ENCODE measurements around the gene SLA2.
A peak's percentile ranks its signal among the peaks of the same experiment; 100 is the strongest.
"Not testable (repeated sequence)": the region's sequence is repeated elsewhere in the genome, so short reads cannot be mapped to it uniquely, and the experiment has no call there.

Gene SLA2

DNA sequence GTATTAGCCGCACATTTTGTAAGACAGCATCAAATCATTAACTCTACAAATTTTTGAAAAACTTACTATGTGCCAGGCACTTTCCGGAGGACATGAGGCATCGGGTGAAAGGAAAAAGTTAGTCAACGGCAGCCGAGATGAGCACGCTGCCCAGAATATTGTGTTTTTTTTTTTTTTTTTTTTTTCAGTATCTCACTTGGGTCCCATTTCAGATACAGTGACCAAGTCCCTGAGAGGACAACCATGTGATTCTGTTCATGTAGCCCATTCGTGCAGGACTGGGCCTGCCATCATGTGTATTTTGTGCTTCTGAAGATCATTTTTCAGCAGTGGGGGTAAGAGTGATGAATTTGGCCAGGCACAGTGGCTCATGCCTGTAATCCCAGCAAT lies 1.3 kb downstream of the SLA2 start:
- DNase-seq = no peak

DNA sequence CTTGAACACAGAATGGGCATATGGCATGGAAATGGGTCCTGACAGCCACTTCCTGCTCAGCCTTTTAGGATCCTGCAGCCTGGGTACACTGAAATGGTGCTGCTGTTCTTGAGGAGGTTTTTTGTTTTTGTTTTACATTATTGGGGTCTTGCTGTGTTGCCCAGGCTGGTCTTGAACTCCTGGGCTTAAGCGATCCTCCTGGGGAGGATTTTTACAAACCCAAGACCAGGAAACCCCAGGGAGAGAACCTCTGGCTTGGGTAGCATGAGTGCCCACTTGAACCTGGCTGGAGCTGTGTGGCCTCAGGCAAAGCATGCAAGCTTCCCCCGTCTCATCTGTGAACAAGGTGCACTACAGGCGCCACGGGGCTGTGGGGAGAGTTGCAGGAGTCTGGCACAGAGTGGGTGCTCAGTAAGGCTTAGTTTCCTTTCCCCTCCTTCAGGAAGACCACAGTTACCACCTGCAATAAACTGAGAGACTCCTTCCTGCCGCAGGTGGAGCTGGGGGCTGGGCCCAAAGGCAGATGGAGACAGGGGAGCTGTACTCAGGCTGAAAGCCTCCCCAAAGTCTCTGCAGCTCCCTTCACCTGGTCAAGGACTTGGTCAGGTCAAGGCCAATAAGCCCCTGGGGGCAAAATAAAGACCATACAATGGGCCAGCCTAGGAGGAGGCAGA lies 1.8 kb downstream of the SLA2 start:
- peak; percentile 69 for DNase-seq

DNA sequence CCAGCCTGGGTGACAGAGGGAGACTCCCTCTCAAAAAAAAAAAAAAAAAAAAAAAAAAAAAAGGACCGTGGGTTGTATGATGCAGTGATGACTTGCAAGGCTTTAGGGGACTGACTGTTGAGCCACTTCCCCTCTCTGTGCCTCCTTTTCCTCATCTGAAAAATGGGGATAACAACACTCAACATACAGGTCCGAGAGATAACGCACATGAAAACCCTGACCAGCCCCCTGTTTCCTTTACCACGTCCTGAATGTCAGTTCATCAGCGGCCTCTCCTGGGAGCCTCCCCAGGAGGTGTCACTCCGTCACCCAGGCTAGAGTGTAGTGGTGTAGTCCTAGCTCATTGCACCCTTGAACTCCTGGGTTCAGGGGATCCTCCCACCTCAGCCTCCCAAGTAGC lies 3.9 kb downstream of the SLA2 start:
- DNase-seq = no peak

DNA sequence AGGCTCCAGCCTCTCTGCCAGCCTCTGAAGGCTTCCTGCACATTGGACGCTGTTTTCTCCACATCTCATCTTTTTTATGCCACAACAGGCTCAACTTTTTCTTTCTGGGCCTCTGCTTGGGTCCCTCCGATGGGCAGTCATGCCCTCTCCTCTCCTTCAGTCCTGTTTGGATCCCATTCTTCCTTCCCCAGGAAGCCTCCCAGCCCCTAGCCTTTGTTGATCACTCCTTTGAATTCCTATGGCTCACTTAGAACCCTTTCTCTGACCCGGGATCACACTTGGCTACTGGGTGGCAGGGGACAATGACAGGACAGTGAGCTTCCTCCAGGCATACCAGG lies 4.5 kb downstream of the SLA2 start:
- no peak for DNase-seq

DNA sequence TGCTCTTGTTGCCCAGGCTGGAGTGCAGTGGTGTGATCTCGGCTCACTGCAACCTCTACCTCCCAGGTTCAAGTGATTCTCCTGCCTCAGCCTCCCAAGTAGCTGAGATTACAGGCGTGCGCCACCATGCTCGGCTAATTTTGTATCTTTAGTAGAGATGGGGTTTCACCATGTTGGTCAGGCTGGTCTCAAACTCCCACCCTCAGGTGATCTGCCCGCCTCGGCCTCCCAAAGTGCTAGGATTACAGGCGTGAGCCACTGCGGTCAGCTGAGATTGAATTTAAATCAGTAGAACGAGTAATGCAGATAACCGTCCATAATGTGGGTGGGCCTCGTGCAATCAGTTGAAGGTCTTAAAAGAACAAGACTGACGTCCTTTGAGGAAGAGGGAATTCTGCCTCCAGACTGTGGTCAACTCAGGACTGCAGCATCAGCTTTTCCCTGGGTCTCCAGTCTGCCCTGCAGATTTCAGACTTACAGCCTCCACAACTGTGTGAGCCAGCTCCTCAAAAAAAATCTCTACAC lies 7.1 kb downstream of the SLA2 start:
- DNase-seq = not testable (repeated sequence)

DNA sequence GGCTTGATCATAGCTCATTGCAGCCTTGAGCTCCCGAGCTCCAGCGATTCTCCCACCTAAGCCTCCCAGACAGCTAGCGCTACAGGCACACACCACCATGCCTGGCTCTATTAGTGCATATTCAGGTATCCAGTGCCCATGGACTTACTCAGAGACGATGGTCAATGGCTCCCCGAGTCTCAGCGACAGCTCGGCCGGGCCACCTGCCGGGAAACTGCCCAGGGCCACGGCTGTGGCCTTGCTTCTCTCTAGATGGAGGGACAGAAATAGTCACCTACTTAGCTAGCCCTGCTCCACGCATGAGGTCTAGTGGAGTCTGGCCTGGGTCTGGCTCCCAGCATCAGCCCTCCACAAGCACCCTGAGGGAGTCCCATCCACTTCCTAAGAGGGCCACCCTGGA lies 11.7 kb downstream of the SLA2 start:
- no peak for DNase-seq

DNA sequence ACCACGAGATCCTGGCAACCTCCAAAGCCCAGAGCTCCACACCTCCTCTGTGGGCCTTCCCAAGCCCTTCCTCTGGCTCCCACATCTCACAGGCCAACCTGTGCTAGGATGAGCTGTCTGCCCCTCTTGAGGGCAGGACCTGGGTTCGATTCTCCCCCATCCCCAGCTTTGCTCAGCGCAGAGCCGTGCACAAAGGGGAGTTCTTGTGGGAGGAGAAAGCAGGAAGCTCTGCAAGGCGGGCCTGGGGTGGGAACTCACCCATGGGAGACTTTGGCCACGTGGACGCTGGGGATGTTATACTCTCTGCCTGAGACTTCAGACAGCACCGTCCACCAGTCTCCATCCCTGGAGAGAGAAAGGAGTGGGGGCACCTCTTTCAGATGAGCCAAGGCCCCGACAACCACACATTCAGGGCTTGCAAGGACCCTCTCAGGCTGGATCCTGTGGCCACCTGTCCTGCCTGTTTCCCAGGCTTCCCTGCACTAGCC lies 12.7 kb downstream of the SLA2 start:
- no peak for DNase-seq

DNA sequence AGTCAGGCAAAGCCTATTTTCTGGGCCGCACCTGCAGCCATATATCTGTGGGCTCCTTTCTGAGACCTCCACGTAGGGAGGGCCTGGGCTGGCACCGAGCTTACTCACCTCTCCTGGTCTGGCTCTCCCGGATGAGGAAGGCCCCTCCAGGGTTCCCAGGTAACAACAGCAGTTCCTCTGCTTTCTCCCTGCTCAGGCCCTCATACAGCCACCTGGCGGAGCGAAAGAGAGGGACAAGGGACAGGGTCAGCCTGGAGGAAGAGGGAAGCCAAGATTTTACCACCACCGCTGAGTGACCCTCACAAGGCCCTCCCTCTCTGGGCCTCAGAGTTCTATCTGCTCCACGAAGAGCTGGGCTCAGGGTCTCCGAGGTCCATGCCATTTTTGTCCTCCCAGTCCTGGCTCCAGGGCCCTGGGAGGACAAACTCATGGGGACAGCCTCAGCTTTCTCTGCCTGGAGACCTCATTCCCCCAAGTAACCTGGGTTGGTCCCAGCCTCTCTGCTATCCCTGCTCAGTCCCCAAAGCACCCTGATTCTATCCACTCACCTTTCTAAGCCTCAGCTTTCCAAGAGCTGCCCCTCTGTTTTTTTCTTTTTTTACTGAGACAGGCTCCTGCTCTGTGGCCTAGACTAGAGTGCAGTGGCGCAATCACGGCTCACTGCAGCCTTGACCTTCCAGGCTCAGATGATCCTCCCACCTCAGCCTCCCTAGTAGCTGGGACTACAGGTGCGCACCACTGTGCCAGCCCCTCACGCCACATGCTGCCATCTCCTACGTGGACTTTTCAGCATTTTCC lies 13.3 kb downstream of the SLA2 start:
- DNase-seq = no peak

DNA sequence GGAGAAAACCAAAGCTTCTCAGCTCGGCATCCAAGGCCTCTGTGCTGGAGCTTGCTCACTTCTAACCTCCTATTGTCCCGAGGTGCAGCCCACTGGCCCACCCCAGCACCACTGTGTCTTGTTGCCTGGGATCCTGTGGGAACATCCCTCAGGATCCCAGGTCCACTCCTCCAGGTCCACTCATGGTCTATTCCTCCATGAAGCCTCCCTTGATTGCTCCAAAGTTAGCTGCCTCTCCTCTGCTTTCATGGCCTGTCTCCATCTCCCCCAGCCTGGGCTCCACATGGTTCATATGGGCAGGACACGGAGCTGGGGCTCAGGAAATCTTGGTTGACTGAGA lies 13.9 kb downstream of the SLA2 start:
- DNase-seq = no peak

DNA sequence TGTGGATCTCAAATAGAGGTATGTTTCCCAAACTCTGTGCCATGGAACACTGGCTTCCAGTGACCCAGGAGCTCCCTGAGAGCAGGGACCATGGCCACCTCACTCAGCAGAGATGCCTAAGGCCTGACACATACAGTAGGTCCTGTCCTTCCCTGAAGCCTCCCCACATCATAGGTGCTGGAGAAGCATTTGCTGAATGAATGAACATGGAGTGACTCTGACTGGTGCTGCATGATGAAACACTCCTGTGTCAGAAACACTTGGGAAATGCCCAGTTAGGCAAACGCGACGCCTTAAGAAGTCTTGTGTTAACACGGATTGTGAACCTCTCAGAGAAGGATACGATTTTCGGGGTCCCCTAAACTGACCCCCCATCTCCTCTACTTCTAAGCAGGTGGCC lies 14.3 kb downstream of the SLA2 start:
- DNase-seq = no peak

DNA sequence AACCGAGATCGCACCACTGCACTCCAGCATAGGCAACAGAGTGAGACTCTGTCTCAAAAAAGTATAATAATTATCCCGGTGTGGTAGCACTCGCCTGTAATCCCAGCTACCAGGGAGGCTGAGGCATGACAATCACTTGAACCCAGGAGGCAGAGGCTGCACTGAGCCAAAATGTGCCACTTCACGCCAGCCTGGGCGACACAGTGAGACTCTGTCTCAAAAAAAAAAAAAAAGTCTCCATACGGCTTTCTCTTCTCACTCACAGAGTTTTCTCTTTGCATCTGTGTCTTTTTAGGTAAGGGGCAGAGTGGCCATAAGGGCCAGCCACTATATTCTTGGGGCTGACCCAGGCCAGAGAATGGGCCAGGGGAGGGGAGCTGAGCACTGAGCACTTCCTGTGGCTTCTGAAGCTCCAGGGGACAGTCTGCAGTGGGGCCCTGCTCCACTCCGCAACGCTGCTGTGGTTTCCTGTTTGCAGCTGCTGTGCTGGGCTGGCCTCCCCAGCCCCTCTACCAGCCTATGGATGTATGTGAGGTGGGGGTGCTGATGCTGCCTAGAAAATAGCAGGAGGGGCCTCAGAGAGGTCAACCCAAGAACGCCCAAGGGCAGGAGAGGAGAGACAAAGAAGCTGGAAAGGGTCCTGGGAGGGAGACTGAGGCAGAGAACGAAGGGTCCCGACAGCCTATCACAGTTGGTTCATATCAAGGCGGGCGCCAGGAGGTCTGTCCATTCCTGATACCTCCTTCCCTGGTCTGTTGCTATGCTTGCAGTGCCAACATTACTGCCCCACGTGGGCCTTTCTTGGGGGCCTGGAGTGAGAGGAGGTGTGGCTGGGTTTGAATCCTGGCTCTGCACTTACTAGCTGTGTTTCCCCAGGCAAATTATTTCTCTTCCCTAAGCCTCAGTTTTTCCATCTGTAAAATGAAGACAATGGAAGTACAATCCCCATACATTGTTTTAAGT lies 16.0 kb downstream of the SLA2 start:
- DNase-seq = peak; percentile 56

DNA sequence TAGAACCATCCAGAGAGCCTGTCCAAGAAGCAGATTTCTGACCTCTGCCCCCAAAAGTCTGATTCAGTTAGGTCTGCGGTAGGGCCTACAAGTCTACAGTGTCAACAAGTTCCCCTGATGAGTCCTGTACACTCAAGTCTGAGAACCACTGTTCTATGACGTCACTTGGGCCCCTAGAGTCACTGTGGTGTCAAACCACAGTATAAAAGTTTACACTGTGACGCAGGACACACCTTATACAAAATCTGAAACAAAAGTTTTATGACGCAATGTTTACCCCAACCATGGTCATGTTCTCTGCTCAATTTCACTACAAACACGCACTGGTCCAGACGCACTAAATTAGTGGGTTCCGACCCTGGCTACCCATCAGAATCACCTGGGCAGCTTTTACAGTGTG lies 17.9 kb downstream of the SLA2 start:
- DNase-seq = peak; percentile 57

DNA sequence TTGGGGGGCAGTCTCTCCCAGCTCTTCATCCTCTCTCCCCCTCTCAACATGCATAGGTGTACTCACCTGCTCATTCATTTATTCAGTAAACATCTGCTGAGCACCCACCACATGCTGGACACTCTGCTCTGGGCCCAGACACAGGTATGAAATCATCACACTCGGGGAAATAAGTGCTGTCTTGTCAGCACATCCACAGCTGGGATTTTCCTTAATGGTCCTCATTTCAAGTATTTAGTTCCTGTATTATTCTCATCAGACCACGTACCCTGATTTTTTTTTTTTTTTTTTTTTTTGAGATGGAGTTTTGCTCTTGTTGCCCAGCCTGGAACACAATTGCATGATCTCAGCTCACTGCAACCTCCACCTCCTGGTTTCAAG lies 21.1 kb downstream of the SLA2 start:
- no peak for DNase-seq

DNA sequence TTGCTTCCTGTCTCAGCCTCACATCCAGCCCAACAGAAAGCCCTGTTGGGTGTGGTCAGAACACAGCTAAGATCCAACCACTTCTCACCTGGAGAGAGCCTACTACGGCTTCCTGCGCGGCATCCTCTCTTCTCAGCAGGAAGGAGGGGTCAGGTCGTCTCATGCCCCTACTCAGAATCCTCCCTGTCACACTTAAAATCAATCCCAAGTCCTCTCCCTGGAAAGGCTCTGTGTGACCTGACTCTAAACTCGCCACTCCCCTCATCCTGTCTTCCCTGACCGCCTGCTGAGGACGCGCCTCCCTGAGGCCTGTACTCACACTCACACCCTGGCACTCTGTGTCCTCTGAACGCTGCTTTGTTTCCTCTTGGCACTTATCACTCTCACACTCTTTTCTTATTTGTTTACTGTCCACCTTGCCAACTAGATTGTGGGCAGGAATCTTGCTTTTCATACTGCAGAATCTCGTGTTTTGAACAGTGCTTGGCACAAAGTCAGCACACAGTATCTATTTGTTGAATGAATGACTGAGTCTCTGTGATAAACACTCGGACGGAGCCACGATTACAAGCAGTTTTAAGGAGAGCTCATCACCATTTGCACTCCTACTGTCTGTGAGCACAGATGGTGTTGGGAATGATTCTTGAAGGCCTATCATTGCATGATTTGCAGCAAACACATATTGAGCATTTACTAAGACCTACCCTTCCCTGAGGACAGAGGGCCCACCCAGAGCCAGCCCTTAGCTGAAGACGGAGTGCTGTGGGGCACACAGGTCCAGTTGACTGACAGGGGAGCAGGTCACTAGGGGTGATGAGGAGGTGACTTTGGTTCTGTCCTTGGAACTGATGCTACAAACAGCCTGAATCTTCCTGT lies 21.7 kb downstream of the SLA2 start:
- DNase-seq = no peak

DNA sequence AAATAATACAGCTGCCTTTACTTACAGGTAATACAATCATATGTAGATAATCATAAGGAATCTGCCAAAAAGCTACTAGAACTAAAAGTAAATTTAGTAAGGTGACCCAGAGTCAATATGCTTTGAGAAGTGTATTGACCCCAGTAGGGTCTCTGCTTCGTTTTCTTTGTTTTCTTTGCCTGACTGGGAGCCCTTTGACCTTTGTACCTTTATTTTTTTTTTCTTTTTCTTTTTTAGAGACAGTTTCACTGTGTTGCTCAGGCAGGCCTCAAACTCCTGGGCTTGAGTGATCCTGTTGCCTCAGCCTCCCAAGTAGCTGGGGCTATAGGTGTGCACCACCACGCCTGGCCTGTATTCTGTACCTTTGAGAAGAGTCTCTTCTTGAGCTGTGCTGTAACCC lies 22.6 kb downstream of the SLA2 start:
- DNase-seq = no peak

DNA sequence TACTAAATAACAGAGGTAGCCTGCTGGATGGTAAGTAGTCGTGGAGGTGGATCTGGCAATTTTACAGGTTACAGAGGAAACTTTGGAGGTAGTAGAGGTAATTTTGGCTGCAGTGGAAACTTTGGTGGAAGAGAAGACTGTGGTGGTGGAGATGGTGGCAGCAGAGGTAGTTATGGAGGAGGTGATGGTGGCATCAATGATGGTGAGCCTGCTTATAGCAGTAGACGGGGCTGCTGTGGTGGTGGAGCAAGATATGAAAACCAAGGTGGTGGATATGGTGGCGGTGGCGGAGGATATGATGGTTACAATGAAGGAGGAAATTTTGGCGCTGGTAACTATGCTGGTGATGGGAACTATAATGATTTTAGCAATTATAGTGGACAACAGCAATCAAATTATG lies 25.1 kb downstream of the SLA2 start:
- no peak for DNase-seq

DNA sequence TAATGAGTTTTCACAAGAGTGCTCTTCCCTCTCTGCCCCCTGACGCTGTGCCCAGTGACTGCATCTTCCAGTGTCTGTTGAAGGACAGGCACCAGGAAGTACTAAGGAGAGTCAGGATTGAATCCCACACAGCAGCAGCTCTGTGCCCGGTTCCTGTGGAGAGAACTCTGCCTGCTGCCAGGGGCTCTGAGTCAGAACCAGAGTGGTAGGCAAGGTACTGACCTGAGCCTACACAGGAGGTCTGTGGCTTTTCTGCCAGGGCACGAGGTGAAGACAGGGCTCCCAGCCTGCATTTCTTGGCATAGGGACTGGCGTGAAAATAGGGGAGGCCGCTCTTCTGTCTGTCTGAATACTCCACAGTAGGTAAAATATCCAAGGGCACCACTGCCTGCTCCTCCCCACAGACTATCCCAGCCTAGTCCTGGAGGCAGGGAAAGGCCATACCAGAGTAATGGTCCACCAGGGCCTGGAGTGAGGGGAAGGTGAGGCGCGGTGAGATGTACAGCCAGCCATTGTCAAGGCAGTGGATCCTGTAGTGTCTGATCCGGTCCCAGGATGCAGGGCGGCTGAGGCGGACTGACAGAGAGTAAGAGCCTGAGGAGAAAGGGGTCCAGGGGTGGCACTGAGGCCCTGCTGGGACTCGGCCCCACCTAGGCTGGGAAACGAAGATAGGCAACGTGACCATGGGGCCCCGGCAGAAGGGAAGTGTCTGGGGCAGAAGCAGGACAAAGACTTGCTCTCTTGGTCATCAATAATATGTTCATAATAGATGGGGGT lies 31.0 kb downstream of the SLA2 start:
- DNase-seq = no peak

DNA sequence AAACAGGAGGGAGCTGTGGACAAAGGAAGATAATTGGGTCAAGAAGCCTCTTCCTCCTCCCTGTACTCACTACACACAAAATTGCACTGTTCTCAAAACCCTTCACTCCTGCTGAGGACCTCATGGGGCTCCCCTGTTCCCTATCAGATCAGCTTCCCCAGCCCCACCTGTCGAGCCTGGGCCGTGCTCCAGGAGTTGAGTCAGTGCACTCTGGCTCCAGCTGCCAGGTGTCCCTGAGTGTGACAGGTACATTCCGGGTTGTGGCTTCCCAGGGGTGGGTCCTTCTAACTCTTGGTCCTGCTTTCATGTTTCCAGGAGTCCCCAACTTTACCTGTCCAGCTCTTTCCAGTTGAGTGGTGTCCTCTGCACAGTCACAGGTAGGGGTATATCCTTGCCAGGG lies 32.0 kb downstream of the SLA2 start:
- DNase-seq = no peak

DNA sequence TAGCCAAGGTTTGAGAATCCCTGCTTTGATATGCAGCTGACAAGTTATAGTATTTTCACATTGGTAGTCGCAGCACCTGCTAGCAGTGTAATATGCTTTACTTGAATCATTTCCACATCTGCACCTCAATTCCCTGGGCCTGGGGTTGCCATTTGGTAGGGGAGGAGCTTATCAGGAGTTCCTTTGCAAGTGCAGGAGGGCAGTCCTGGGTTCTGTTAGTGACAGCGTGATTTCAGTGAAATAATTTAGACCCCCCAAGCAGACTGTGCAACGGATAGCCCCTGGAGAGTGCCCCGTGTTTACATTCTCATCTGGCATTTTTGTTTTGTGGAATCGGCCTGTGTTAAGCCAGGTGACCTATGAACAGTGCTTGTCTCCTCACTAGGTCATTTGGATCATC lies 34.4 kb downstream of the SLA2 start:
- no peak for DNase-seq

DNA sequence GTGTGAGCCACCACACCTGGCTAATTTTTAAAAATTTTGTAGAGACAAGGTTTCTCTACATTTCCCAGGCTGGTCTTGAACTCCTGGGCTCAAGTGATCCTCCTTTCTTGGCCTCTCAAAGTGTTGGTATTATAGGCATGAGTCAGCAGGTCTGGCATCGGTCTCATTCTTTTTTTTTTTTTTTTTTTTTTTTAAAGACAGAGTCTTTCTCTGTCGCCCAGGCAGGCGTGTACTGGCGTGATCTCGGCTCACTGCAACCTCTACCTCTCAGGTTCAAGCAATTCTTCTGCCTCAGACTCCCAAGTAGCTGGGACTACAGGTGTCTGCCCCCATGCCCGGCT lies 37.6 kb downstream of the SLA2 start:
- DNase-seq = not testable (repeated sequence)

DNA sequence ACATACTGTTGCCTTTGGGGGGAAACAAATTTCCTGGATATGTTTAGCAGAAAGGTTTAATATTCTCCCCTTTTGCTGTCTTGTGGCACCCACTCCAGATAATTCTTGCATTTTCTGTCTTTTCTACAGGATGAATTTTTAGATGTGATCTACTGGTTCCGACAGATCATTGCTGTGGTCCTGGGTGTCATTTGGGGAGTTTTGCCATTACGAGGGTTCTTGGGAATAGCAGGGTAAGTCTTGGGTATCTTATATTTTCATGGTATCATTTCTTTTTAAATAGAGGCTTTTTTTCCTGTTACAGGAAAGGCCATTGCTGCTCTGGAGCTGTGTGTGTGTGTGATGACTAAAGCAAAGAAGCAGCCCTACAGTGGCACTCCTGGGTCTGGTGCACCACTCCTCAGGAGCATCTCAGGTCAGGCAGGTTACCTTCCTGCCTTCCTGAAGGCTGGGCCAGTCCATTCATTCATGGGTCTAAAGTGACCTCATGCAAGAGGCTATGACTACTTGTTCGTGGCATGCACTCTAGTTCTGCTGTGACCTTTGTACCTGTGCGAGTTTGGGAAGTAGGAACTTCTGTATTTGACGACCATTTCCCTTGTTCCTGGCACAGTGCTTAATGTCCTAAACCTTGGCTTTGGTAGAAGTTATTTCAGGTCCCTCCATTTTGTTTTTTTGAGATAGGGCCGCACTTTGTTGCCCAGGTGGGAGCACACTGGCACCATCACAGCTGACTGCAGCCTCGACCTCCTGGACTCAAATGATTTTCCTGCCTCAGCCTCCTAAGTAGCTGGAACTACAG lies 38.2 kb downstream of the SLA2 start:
- no peak for DNase-seq

Measured in CD4-positive, alpha-beta T cell treated with Interleukin-12 subunit alpha and Interleukin-12 subunit beta, for 1 hour (primary cell).